Endothelial cell of umbilical vein (primary cell): ENCODE results near the gene MTG1. TPM values are rescaled to one million over a fixed set of nuclear protein-coding genes. Genes with fewer than 3 reads are reported as not detected.

Source experiments
- BruUV-seq: library from RNA; stranded (reverse); fragments of 400-500 nt; replicated peaks from 2 replicates; lab custom pipeline; 2021; lab: Mats Ljungman, UMichigan
- CTCF ChIA-PET: fragments of 300-600, 350-600 bp; sonication (Branson Sonifier 250); formaldehyde crosslinking; loops from one replicate; lab custom pipeline; 2021; ENCODE audit warnings: antibody characterized with exemption, inconsistent platforms; lab: Charles Lee
- POLR2A ChIA-PET: fragments of 300-600, 350-600 bp; sonication (Branson Sonifier 250); formaldehyde crosslinking; loops from one replicate; lab custom pipeline; 2021; ENCODE audit warnings: antibody characterized with exemption, inconsistent platforms; lab: Charles Lee
- DNase-seq: peaks from one replicate; pipeline ENCODE4 v3.0.0-alpha.2; 2011; ENCODE audit warnings: low read depth, low spot score
- FAIRE-seq: peaks from 2 replicates; lab custom pipeline; 2011; peaks lifted over from hg19 to GRCh38; lab: Jason Lieb, UNC
- H2AFZ ChIP-seq: 2 replicates; pipeline ENCODE4 v1.6.0; 2012; ENCODE audit warnings: low read depth, low read length, control low read depth, inconsistent platforms
- H3K27ac ChIP-seq: 2 replicates; pipeline ENCODE4 v1.5.1; 2011; ENCODE audit warnings: low read depth, mild to moderate bottlenecking, control low read depth, low read length, moderate library complexity; ENCODE audit not compliant: insufficient read depth
- H3K27me3 ChIP-seq, 2 experiments: 2 replicates each; pipeline versions ENCODE4 v1.6.0 to v1.6.1; 2011; ENCODE audit warnings: low read length in 2 of 2, mixed read lengths in 1 of 2; ENCODE audit not compliant: control insufficient read depth in 2 of 2, insufficient read depth in 2 of 2
- H3K36me3 ChIP-seq, 2 experiments: 2 replicates in 1 of 2; 3 replicates in 1 of 2; pipeline ENCODE4 v1.5.1; 2011; ENCODE audit warnings: low read length in 2 of 2, mild to moderate bottlenecking in 1 of 2, moderate library complexity in 1 of 2; ENCODE audit not compliant: control insufficient read depth in 2 of 2, insufficient read depth in 2 of 2; ENCODE audit errors: extremely low read depth in 1 of 2
- H3K4me1 ChIP-seq: 3 replicates; pipeline ENCODE4 v1.5.1; 2011; ENCODE audit warnings: mild to moderate bottlenecking, low read length; ENCODE audit not compliant: control insufficient read depth, insufficient read depth; ENCODE audit errors: extremely low read depth
- H3K4me2 ChIP-seq: 2 replicates; pipeline ENCODE4 v1.6.1; 2011; ENCODE audit warnings: low read length, control low read depth, mixed read lengths; ENCODE audit not compliant: insufficient read depth
- H3K4me3 ChIP-seq, 3 experiments: fragments of 200-600 bp in 1 of 3; sonication (generic), shearing (Covaris generic) in 1 of 3; replicated peaks in 1 of 3; 2 replicates each; pipeline ENCODE4 v1.5.1; 2011 to 2016; ENCODE audit warnings: control low read depth in 3 of 3, low read length in 3 of 3, mild to moderate bottlenecking in 2 of 3, inconsistent platforms in 1 of 3, low read depth in 1 of 3, moderate library complexity in 1 of 3; ENCODE audit not compliant: insufficient read depth in 1 of 3
- H3K79me2 ChIP-seq: 2 replicates; pipeline ENCODE4 v1.6.0; 2012; ENCODE audit warnings: low read length, inconsistent platforms; ENCODE audit not compliant: control insufficient read depth, insufficient read depth
- H3K9ac ChIP-seq: replicated peaks from 2 replicates; pipeline ENCODE3; 2011; ENCODE audit warnings: low read length, control low read depth; ENCODE audit not compliant: insufficient read depth; ENCODE audit errors: extremely low read depth
- H3K9me1 ChIP-seq: replicated peaks from 3 replicates; pipeline ENCODE4 v1.6.0; 2011; ENCODE audit warnings: mild to moderate bottlenecking, low read length; ENCODE audit not compliant: control insufficient read depth, insufficient read depth; ENCODE audit errors: extremely low read depth
- H3K9me3 ChIP-seq: replicated peaks from 2 replicates; pipeline ENCODE4 v1.5.1; 2012; ENCODE audit warnings: low read length, inconsistent platforms; ENCODE audit not compliant: control insufficient read depth, insufficient read depth
- H4K20me1 ChIP-seq: replicated peaks from 2 replicates; pipeline ENCODE3; 2011; ENCODE audit warnings: mild to moderate bottlenecking, low read length; ENCODE audit not compliant: control insufficient read depth, insufficient read depth; ENCODE audit errors: extremely low read depth
- CTCF ChIP-seq, 2 donors: IDR thresholded peaks; 1 replicate in 1 of 2; 2 replicates in 1 of 2; pipeline ENCODE4 v1.5.1; 2011; ENCODE audit warnings: low read length in 2 of 2, mild to moderate bottlenecking in 2 of 2, moderate library complexity in 2 of 2, control low read depth in 1 of 2, inconsistent platforms in 1 of 2, low read depth in 1 of 2; ENCODE audit not compliant: insufficient read depth in 1 of 2; ENCODE audit errors: extremely low read depth in 1 of 2
- EZH2 ChIP-seq: IDR thresholded peaks from 2 replicates; pipeline ENCODE4 v1.6.1; 2012; ENCODE audit warnings: borderline replicate concordance, low read depth, mild to moderate bottlenecking, moderate library complexity, low read length, inconsistent platforms; ENCODE audit not compliant: severe bottlenecking
- FOS ChIP-seq: IDR thresholded peaks from 2 replicates; pipeline ENCODE4 v1.6.1; 2011; ENCODE audit warnings: mild to moderate bottlenecking, low read length, moderate library complexity, borderline replicate concordance; ENCODE audit not compliant: insufficient read depth
- GATA2 ChIP-seq: IDR thresholded peaks from 2 replicates; pipeline ENCODE4 v1.7.0; 2011; ENCODE audit warnings: low read depth, mild to moderate bottlenecking, moderate library complexity, mixed read lengths, low read length; ENCODE audit not compliant: insufficient read length, insufficient read depth
- JUN ChIP-seq: IDR thresholded peaks from 2 replicates; pipeline ENCODE4 v1.6.1; 2011; ENCODE audit warnings: borderline replicate concordance, low read depth; ENCODE audit not compliant: insufficient read length, insufficient read depth
- MAX ChIP-seq: IDR thresholded peaks from 2 replicates; pipeline ENCODE4 v1.6.1; 2011; ENCODE audit not compliant: insufficient read depth, insufficient read length
- MYC ChIP-seq: IDR thresholded peaks from one replicate; pipeline ENCODE4 v1.6.1; 2011; ENCODE audit warnings: mild to moderate bottlenecking, low read depth, low read length
- POLR2A ChIP-seq: IDR thresholded peaks from 2 replicates; pipeline ENCODE4 v1.6.1; 2012; ENCODE audit warnings: low read depth, mild to moderate bottlenecking, control low read depth, low read length
- POLR2AphosphoS5 ChIP-seq: IDR thresholded peaks from 2 replicates; pipeline ENCODE4 v1.6.1; 2012; ENCODE audit warnings: low read depth, mild to moderate bottlenecking, control low read depth, low read length, moderate library complexity; ENCODE audit not compliant: insufficient read depth
- dilution Hi-C: fragments of 300-500 bp; cut with MboI; formaldehyde crosslinking; loops from one replicate; pipeline ENCODE4 v1.15.0; 2019; ENCODE audit warnings: low sequenced_read_pairs; ENCODE audit not compliant: extremely low pct_ligation_motif_present
- intact Hi-C: fragments of 100-400 bp; cut with micrococcal nuclease; formaldehyde crosslinking; loops from one replicate; pipeline ENCODE4 v1.10.0; 2022
- polyA plus RNA-seq, 4 experiments: library from polyadenylated mRNA; depleted of rRNA in 3 of 4; stranded (reverse) in 3 of 4; unstranded in 1 of 4; fragments of >200 nt; gene quantifications; 2 replicates each; pipeline versions ENCODE4 v1.2.1 to v1.2.3, GENCODE V29; 2011 to 2012; ENCODE audit warnings: missing spikeins in 1 of 4
- total RNA-seq: library from RNA; stranded (reverse); gene quantifications from 2 replicates; pipeline ENCODE4 v1.2.3, GENCODE V29; 2021

MTG1 gene
- total and polyA plus RNA-seq, 2 donors (not counting 3 experiments of a cell fraction or from before 2014, with no cell fraction given), result 66.5 to 91.6 TPM

GRCh38 chr10:133444342-133445267 is 50.6 kb downstream of the MTG1 start:
- no peaks in the 10 kb centered on the region for H3K36me3 ChIP-seq
- H3K9me1 ChIP-seq, result no peaks in the 10 kb centered on the region
- intact Hi-C loops, result no loop called here
- no peaks in the 10 kb centered on the region for H3K79me2 ChIP-seq
- CTCF ChIA-PET, result no interaction called here
- no peak overlapping the region for H3K27ac ChIP-seq
- no peak overlapping the region for H2AFZ ChIP-seq
- H3K4me3 ChIP-seq, result no peak overlapping the region
- FAIRE-seq, result no peak
- DNase-seq, result no peak
- no peak overlapping the region for H3K9ac ChIP-seq
- no peaks in the 10 kb centered on the region for H3K27me3 ChIP-seq
- no peaks in the 10 kb centered on the region for H3K4me1 ChIP-seq
- dilution Hi-C loops, result no loop called here
- TF ChIP-seq GATA2, result no peak
- TF ChIP-seq POLR2AphosphoS5, result no peak
- no peak for TF ChIP-seq MAX
- no peak for TF ChIP-seq POLR2A
- no peak for TF ChIP-seq MYC
- no peak for TF ChIP-seq JUN
- no peak for TF ChIP-seq FOS
- TF ChIP-seq EZH2, result no peak
- TF ChIP-seq CTCF (IDR thresholded peaks at IDR 0.05; ENCODE audit: extremely low read depth in 1 of 2, insufficient read depth in 1 of 2, low read depth in 1 of 2, low read length in 2 of 2), result no peak
- H3K9me3 ChIP-seq, result no peaks in the 10 kb centered on the region
- no peaks in the 10 kb centered on the region for H4K20me1 ChIP-seq
- BruUV-seq, result no TSS peak
- POLR2A ChIA-PET, result no interaction called here
- no peak overlapping the region for H3K4me2 ChIP-seq
